ENCODE data around the gene SYCP2.

SYCP2 gene

DNA sequence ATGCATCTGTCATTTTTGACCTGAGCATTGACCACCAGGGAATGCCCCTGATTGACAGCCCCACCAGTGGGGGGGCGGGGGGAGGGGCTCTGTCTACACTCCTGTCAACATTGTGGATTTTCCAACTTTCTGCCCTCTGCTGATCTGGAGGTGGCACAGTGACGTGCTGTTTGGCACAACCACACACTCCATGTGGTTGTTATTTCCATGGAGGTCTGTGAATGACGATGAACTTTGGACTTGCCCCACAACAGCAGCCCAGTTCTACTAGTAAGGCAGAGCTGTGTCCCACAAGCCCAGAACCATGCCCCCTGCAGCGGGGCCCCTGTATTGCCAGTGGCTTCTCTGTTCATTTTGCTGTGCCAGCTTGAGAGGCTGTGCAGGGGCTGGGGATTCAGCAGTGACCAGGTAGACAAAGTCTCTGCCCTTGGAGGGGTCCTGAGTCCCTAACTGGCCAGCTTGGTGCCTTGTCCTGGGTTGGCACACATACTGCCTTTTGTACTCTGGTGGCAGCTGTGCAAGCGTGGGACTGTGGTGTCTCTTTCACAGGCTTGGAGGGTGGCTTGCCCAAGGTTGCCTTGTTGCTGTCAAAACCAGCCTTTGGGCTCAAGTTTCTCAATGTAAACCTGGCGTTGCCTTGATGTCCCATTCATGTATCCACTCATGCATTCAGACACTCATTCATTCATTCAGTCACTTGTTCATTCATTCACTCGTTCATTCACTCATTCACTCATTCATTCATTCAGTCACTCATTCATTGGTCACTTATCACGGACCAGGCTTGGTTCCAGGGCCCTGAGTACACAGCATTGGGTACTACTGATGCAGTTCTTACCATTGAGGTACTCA, 108.5 kb downstream of the SYCP2 start:
- no peak for DNase-seq

DNA sequence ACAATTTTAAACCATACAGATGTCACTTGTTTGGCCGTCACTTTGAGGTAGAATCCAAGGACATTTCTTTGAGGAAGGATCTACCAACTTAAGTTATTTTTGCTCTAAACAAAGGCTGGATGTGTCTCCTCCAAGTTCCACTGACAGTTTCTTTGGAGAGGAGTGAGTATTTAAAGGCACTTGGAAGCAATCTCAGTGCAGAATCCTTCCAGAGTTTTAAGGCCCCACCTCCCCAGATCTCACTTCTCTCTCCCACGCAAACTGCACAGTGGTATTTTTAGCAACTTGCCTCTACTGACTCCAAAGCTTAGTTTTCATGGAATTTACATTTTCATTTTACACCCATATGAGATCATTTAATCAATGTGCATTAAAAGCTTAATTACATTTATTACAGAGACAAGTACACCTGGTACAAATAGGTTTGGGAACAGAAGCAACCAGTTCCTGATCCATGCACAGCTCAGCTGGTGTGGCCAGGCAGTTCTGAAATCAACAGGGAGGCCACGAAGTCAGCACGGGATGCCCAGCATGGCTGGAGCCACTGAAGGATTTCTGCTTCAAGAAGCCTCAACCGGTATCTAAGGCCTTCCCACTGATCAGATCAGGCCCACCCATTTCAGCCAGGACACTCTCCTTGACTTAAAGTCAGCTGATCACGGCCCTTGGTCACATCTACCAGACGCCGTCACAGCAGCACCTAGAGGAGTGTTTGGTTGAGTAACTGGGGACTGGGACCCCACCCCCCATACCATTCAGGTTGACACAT, 109.8 kb downstream of the SYCP2 start:
- DNase-seq, result peak in 1 of 58 donors; percentile 33

DNA sequence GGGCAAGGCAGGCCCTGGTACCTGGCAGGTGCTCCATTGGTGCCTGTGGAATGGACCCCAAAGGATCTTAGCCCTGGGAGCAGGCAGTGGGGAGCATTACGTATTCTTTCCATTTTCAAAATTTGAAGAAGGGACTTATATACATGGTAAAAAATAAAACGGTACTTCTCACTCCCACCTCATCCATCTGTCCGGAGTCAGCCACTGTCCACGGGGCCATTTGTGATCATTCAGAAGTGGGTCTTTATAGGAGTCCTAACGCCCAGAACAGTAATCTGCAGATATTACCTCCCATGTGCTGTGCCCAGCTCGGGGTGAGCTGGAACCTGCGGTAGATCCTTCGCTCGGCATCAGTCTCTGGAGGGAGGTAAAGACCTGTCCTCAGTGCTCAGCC, 110.4 kb downstream of the SYCP2 start:
- DNase-seq, result no peak

DNA sequence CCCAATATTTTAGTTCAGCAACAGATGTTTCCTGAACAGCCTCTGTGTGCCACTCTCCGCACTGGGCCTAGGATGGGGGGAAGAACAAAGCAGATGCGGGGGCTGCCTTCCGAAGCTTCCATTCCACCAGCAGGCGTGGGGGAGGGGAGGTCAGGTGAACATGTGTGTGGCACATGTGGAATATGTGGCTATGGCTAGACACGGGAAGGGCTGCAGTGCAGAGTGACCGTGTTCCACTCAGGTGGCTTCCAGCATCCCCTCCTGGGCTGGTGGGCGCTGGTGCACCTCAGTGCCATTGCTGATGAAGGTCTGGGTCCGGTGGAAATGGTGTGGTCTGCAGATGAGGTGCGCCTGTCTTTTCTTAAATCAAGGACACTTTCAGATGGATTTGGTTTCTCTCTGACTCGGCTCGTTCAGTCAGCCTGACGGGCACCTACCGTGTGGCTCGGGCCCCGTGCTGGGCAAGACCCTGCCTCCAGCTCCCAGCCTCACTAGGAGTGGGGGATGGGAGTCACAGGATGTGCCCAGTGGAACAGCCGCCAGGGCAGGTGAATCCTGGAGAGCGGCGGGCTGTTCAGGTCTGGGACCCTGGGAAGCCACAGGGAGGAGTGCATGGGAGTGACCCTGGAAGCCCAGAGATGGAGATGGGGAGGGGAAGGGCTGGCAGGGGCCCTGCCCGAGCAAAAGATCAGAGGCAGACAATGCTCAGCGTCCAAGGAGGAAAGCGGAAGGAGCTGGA, 111.0 kb downstream of the SYCP2 start:
- DNase-seq, result no peak

DNA sequence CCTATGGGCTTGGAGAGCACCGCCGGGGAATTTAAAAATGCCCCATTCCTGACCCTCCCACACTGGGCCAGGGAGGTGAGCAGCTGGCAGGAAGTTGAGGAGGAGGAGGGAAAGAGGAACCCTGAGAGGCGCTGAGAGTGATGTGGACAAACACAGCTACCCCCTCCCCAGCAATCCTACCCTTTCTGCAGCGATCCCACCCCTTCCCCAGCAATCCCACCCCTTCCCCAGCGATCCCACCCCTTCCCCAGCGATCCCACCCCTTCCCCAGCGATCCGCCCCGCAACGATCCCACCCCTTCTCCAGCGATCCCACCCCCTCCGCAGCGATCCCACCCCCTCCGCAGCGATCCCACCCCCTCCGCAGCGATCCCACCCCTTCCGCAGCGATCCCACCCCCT, 111.6 kb downstream of the SYCP2 start:
- DNase-seq, result no peak

DNA sequence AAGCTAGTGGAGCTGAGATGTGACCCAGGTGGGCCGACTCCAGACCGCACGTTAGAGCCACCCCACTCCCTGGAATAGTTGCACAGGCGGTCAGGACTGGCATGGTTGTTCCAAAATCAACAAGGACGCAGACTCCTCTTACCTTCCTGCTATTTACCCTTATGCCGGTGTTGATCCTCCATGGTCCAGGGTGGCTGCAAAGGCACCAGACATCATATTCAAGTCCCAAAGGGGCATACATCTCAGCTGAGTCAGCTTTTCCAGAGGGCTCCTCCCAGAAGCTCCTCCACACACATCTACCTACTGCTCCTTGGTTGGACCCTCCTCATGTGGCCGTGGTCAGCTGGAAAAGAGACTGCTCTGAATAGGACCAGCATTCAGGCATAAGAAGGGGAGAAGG, 112.2 kb downstream of the SYCP2 start:
- no peak for DNase-seq

DNA sequence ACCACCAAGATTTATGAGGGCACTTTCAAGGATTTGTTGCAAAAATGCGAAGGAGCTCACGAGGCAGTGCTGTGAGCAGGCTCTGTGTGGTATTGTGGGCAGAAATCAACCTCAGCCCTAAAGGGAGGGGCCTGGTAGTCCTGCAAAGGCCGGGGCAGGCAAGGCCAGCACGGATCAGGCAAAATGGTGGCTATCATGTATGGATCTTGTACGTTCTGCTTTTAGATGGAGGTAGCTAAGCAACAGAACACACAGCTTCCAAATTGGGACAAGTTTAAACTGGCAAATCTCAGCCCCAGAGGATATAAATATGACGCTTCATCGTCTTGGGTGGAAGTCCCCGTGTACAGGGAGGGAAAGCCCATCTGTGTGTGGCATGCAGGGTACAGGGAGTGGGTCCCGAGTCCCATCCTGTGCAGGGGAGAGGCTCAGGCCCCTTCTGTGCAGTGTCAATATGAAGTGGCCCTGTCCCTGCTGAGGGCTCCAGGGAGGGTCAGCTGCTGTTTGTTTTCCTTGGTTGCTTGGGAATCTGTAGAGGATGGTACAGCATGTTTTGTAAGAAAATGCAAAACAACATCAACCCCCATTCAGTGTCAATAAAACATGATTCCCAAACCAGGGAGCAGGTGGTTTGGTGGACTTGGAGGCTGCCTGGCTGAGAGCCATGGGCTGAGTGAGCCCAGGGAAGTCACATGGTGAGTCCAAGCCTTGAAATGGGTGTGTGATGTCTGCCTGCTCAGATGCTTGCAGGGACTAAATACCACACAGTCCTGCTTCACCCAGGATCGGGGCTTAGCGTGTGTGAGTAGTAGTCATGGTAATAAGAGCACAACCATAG, 113.0 kb downstream of the SYCP2 start:
- peak in 46 of 58 donors; percentile 20 to 87 (median 58) for DNase-seq

DNA sequence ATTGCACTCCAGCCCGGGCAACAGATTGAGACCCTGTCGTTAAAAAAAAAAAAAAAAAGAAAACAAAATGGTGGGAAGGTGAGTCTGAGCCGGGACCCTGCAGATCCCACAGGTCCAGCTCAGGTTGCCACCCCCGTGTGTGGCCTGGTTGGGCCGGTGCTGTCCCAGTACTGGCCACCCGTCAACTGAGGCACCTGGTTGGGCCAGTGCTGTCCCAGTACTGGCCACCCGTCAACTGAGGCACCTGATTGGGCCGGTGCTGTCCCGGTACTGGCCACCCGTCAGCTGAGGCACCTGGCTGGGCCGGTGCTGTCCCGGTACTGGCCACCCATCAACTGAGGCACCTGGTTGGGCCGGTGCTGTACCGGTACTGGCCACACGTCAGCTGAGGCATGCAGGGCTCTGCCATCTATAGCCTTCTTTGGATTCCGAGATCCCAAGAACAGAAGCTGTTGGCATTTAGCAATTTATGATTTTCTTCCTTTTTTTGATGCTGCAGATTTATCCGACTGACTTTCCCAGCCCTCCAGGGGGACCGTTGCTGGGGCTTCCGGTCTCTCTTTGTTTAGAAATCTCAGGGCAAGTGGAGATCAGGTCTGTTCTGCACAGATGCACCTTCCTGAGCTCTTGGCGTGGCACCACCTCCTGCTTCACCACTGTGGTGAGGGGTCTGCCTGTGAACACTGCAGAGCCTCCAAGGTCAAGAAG, 113.8 kb downstream of the SYCP2 start:
- no peak for DNase-seq

DNA sequence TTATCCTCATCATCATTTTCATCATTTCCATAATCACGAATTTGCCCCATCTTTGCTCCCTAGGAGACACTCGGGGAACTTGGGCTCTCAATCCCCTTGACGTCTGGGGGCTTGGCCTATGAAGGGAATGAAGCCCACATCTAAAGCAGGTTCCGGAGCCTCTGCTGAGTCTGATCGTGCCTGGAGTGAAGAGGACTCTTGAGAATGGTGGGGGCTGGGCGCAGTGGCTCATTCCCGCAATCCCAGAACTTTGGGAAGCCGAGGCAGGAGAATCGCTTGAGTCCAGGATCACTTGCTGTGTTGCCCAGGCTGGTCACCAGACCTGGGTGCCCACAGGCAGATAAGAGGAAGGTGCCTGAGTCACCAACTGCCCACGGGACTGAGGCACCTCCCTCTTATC, 114.5 kb downstream of the SYCP2 start:
- DNase-seq, result no peak

DNA sequence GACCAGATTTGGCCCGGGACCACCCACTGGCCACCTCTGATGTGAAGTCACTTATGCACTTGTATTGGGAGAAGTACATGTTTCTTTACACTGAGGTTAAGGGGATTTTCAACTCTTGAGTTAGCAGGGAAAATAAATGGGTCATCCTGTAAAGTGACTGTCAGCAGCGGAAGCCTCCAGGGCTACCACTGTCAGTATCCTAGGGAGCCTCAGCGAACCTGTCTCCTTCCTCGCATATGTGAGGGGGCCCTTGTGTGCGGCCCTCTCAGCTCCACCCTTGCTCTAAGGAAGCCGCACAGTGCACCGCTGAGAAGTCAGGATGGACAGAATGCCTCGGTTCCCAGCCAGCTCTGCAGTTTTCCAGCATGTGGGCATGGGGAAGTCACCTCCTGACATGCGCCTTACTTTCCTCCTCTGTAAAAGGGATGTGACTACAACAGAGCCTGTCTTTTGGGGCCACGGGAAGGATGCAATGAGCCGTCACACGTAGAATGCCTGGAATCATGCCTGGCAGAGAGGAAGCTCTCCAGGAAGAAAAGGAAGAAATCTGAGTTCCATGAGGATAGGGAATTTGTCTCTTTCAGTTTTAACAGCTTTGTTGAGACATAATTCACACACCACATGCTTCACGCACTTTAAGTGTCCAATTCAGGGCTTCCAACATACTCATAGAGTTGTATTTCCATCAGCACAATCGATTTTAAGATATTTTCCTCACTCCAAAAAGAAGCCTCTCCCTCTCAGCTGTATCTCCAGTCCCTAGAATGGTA, 115.4 kb downstream of the SYCP2 start:
- DNase-seq, result no peak

DNA sequence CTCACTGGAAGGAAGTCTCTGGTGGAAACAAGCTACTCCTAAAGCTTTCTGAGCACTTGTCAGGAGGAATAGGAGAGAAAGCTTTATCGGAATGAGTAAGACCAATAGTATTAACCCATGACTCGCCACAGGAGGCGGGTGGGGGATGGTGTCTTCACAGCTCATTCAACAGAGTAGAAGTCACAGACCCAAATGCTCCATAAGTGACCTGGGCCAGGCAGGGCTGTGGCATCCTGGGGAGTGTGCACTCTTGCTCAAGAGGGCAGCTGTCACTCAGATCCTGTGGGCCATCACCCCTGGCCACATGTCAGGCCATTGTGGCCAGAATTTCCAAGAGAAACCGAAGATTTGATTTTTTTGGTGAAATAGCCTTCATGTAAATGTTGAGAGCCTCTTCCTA, 116.0 kb downstream of the SYCP2 start:
- DNase-seq, result no peak

DNA sequence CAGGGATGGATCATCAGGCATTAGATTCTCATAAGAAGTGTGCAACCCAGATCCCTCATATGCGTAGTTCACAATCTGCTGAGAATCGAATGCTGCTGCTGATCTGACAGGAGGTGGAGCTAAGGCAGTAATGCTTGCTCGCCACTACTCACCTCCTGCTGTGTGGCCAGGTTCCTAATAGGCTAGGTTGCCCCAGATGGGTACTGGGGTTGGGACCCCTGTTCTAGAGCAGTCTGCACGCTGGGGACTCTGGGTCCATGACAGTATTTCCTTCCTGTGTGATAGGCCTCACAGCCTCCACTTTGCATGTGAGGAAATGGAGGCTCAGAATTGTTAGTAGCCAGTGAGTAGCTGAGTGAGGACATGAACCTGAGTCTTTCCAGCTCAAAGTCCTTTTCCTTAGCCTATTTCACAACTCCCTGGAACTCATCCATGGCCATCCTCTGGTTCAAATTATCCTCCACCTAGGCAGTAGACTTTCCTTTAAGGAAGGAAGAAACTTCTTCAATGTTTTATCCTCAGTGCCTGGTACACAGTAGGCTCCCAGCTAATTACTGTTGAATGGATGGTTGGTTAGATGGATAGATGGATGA, 117.2 kb downstream of the SYCP2 start:
- DNase-seq, result no peak

DNA sequence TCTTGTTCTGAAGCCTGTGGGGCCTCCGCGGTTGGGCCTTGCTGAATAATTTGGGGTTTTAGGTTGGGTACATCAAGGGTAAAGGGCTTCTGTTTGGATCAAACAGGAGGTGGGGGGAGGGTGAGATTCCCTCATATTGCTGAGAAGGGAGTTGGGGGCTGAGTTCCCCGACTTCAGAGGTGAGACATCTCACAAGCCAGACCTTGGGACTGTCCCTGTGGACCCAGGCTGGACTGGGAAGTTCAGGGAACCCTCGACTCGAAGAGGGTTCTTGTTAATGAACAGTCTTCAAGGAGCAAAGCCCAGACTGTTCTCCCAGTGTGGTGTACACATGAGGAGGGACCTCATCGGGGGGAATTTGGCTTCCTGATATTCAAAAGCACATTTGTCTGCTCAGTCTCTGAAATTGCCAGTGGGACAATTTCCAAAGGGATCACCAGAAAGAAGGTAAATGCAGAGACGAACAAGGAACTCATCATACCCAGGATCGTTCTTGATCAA, 118.5 kb downstream of the SYCP2 start:
- DNase-seq, result no peak

DNA sequence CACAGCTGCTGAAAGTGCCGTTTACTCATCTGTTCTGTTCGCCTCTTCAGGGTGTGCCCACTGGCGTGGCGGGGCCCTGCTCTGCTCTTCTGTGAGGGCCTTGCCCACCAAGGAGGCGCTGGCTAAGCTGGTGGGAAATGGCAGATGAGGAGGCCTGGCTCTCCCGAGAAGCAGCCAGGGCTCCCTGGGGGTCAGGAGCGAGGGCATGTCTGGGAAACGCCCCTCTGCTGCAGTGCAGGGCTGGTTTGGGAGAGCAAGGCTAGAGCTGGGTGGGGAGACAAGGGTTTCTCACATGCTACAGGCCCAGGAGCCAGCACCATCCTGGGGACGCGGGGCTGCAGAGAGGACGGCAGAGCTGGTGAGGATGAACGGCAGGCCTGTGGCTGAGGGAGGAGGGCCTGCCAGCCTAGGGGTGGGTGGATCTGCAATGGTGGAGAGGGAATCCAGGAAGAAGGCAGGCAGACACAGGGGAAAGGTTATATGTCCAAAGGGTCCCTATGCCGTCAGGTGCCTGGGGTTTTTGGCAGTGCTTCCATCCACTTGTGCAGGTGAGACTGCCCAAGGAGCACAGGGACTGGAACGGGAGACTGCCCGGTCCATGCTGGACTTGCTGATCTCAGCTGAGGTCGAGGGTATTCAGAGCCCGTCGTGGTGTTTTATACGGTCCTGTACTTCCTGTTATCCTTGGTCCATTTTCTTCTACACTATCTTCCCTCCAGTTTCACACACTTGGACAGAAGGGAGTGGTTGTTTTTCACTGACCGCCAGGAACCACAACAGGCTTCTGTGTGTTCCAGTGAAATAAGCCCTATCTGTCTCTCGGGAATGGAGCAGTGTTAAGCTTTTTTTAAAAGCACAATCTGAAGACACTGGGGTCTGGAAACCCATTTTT, 119.2 kb downstream of the SYCP2 start:
- DNase-seq, result peak in 1 of 58 donors; percentile 12
